CD4-positive, alpha-beta T cell treated with Interleukin-21 for 1 hour (primary cell): Measurements from ENCODE around the gene PPIP5K1.

ENCODE experiments used
- DNase-seq: peaks from one replicate; pipeline ENCODE4 v3.0.0-alpha.2; 2020

Gene PPIP5K1

GRCh38 chr15:43516801-43517353 is 73.1 kb downstream of the PPIP5K1 start:
- no peak for DNase-seq

DNA sequence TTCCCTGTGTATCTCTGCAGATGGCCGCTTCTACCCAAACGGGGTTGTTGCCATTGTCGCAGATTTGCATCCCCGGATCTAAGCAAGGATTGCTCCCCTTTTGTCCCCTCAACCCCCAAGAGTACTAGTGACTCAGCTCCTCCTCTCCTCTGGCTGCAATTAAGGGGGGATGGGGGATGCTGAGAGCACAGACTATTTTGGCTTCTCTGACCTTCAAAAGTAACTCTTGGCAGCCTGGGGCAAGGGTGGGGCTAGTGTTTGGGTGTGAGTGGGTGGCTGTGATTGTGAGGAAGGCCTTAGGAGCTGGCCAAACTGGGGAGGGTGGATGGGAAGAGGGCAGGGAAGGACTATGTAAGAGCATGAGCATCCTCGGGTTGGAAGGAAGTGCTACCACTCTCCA is 73.8 kb downstream of the PPIP5K1 start:
- DNase-seq = no peak

GRCh38 chr15:43515741-43516140 is 74.3 kb downstream of the PPIP5K1 start:
- DNase-seq = no peak

GRCh38 chr15:43514241-43515057 is 75.6 kb downstream of the PPIP5K1 start:
- peak; percentile 51 for DNase-seq

GRCh38 chr15:43513550-43513949 is 76.5 kb downstream of the PPIP5K1 start:
- DNase-seq = no peak

DNA sequence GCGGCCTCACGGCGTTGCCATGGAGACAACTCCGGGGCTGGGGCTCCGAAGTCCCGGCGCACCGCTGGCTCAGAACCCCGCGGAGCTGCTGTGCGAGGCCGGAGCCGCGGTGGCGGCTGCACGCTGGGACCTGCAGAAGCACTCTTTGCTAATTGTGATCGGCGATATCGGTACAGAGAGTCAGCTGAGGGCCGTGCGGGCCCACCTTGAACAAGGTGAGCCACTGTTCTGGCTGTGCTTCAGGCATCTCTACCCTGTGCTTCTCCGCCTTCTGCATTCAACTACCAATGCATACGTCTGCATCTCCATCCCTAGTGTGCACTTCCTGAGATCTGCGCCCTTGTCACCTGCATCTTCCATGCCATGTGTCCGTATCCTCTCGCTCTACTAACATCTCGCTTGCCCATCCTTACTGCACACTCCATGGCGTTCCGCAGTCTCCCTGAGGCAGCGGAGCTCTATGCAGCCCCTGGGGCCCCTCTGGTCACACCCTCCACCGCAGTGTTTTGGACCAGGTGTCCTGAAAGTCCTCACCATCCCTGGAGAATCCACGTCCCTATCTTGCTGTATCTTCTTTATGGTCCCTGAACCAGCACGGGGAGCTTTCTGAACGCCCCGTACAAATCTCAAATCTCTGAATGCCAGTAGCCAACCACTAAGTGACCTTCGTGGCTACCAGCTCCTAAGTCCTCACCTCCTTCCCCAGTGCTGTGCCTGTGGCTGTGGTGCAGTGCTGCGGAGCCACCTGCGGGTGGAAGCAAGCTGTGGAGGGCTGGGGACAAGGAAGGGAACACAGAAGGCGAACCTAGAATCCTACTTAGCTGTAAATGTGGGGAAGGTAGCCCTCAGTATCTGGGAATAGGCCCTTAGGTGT is 78.8 kb downstream of the PPIP5K1 start:
- peak; percentile 37 for DNase-seq

- DNase-seq = peak; percentile 99
Measured at GRCh38 chr15:43510200-43511011, 79.6 kb downstream of the PPIP5K1 start.

- DNase-seq = no peak
Measured at GRCh38 chr15:43509660-43510199, 80.3 kb downstream of the PPIP5K1 start.

GRCh38 chr15:43508991-43509659 is 80.9 kb downstream of the PPIP5K1 start:
- DNase-seq = no peak

DNA sequence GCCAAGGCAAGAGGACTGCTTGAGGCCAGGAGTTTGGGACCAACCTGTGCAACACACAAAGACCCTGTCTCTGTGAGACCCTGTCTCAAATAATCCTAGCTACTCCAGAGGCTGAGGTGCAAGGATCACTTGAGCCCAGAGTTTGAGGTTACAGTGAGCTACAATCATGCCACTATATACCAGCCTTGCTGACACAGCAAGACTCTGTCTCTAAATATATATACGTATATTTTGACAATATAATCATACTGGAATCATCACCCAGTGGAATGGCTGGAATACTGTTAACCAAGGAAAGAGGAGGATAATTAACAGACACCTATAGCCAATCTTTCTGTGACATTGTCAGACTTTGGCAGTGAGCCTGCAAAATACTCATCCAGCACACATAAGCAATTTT is 81.6 kb downstream of the PPIP5K1 start:
- DNase-seq = no peak

DNA sequence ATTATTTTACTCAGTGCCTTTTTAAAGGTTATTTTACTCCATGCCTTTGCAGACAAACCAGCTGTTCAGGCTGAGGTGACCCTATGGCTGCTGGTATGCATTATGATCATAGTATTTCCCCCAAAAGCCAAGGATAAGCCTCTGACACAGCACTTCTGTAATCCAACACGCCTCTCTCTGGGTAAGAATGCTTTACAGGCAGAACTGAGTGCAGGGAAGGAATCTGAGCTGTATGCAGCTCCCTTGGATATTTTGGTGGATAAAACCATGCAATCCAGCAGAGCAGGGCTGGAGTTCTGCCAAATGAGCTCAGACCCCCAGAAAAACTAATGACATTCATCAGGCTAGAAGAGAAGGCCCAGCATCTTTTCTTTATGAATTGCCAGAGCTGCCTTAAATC is 84.3 kb downstream of the PPIP5K1 start:
- DNase-seq = no peak

DNA sequence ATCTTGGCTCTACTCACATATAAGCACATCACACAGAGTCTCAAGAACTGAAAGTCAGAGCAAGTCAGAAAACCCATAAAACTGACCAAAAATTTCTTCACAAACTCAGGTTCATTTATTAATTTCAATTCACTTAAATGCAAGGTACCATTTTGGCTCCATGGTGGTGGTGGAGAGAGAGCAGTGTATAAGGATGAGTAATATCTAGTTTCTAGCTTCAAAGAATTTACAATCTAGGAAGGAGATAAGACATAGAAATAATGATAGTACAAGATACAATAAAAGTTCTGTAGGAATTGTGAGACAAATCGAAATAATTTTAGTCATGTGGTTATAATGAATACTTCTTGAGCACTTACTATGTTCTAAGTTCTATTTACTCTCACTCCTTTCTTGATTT is 90.4 kb downstream of the PPIP5K1 start:
- DNase-seq = no peak

GRCh38 chr15:43498990-43499389 is 91.0 kb downstream of the PPIP5K1 start:
- no peak for DNase-seq

GRCh38 chr15:43493703-43494472 is 96.1 kb downstream of the PPIP5K1 start:
- no peak for DNase-seq

GRCh38 chr15:43492673-43493601 is 97.1 kb downstream of the PPIP5K1 start, which contains the start of gene TP53BP1:
Gene TP53BP1, minus strand, starts transcription at chr15:43493156. Its CDS starts 113 bp downstream, at chr15:43493043.
- DNase-seq = peak; percentile 96

GRCh38 chr15:43492266-43492665 is 97.7 kb downstream of the PPIP5K1 start:
- DNase-seq = no peak

DNA sequence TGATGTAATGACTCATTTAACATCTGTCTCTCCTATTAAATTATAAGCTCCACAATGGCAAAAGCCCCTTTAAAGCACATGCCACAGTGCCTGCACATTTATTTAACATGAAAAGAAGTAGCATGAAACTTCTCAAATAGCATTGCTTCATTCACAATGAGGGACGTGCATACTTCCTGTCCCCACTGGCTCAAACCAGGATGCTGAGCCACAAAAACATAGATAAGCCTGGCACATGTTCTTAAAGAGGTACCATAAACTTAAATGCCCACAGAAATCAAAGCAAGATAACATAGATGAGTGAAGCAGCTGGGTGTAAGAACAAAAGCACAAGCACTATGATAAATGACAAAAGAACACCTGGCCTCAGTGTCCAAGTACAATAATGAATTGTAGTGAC is 100.8 kb downstream of the PPIP5K1 start:
- no peak for DNase-seq

DNA sequence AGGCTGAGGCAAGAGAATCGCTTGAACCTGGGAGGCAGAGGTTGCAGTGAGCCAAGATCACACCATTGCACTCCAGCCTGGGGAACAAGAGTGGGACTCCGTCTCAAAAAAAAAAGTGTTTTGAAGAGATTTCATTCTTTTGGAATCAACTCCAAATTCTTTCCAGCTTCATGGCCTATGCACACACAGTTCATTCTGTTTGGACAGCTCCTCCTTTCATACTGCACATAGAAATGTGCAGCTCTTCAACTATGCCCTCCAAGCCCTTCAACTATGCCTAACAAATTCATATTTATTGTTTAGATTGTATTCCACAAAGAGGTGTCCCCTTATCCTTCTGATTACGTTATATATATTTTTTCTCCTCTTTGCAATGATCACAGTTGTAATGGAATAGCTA is 101.2 kb downstream of the PPIP5K1 start:
- no peak for DNase-seq

DNA sequence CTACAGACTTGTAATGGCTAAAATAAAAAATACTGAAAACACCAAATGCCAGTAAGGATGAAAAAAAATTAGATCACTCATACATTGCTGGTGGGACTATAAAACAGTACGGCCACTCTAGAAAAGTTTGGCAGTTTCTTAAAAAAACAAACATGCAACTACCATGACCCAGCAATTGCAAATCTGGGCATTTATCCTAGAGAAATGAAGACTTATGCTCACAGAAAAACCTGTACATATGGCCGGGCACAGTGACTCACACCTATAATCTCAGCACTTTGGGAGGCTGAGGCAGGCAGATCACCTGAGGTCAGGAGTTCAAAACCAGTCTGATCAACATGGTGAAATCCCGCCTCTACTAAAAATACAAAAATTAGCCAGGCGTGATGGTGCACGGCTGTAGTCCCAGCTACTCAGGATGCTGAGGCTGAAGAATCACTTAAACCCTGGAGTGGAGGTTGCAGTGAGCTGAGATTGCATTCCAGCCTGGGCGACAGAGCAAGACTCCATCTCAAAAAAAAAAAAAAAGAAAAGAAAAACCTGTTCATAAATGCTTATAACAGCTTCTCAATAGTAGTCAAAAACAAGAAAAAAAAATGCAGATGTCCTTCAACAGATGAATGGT is 102.6 kb downstream of the PPIP5K1 start:
- no peak for DNase-seq
